Mammary epithelial cell (primary cell): ENCODE data around the gene LGR4.

Experiments used
- EZH2 ChIP-seq: IDR thresholded peaks from 2 replicates; pipeline ENCODE4 v1.6.1; 2012; ENCODE audit warnings: low read length, inconsistent platforms, borderline replicate concordance
- TF ChIP-seq, protein P1 (sequence below), 2 donors: IDR thresholded peaks in 1 of 2; conservative IDR thresholded peaks in 1 of 2; 2 replicates each; pipeline ENCODE4 v1.5.1; 2011 to 2012; ENCODE audit warnings: inconsistent platforms in 2 of 2, low read length in 2 of 2, mild to moderate bottlenecking in 2 of 2, control low read depth in 1 of 2, low read depth in 1 of 2; ENCODE audit not compliant: insufficient read depth in 1 of 2; ENCODE audit errors: extremely low read depth in 1 of 2

DNA sequence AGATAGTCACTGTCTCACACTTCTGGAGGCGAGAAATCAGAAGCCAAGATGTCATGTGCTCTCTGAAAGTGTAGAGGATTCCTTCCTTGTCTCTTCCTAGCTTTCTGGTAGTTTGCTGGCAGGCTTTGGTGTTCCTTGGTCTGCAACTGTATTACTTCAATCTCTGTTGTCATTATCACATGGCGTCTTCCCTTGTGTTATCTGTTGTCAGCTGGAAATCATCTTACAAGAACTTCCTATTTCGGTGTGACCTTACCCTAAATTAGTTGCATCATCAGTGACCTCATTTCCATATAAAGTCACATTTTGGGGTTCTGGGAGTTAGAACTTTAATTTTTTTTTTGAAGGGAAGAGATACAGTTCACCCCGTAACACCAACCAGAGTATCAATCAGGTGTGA lies 37.3 kb upstream of the LGR4 start:
- TF ChIP-seq, protein P1, sequence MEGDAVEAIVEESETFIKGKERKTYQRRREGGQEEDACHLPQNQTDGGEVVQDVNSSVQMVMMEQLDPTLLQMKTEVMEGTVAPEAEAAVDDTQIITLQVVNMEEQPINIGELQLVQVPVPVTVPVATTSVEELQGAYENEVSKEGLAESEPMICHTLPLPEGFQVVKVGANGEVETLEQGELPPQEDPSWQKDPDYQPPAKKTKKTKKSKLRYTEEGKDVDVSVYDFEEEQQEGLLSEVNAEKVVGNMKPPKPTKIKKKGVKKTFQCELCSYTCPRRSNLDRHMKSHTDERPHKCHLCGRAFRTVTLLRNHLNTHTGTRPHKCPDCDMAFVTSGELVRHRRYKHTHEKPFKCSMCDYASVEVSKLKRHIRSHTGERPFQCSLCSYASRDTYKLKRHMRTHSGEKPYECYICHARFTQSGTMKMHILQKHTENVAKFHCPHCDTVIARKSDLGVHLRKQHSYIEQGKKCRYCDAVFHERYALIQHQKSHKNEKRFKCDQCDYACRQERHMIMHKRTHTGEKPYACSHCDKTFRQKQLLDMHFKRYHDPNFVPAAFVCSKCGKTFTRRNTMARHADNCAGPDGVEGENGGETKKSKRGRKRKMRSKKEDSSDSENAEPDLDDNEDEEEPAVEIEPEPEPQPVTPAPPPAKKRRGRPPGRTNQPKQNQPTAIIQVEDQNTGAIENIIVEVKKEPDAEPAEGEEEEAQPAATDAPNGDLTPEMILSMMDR (conservative IDR thresholded peaks at IDR 0.05 in 1 of 2, IDR thresholded peaks at IDR 0.05 in 1 of 2; ENCODE audit: extremely low read depth in 1 of 2, insufficient read depth in 1 of 2, low read depth in 1 of 2, low read length in 2 of 2), result no peak
- TF ChIP-seq EZH2, result no peak
